Endodermal cell (in vitro differentiated cells): ENCODE data around the gene ACTMAP. TPM values are rescaled to one million over a fixed set of nuclear protein-coding genes. Genes with fewer than 3 reads are reported as not detected.

Source experiments
- DNase-seq: peaks from one replicate; pipeline ENCODE4 v3.0.0-alpha.2; 2017
- H3K27ac ChIP-seq: 2 replicates; pipeline ENCODE4 v1.5.1; 2013; ENCODE audit warnings: mild to moderate bottlenecking, low read depth, low read length, moderate library complexity
- H3K27me3 ChIP-seq: 2 replicates; pipeline ENCODE4 v1.6.1; 2013; ENCODE audit warnings: mild to moderate bottlenecking, low read length, moderate library complexity; ENCODE audit not compliant: insufficient read depth, control insufficient read depth, poor library complexity, severe bottlenecking
- H3K36me3 ChIP-seq: 2 replicates; pipeline ENCODE4 v1.7.0; 2013; ENCODE audit warnings: mild to moderate bottlenecking, low read length, moderate library complexity; ENCODE audit not compliant: control insufficient read depth, insufficient read depth
- H3K4me1 ChIP-seq: one replicate; pipeline ENCODE4 v1.7.0; 2013; ENCODE audit warnings: low read length; ENCODE audit not compliant: control insufficient read depth, insufficient read depth
- H3K4me3 ChIP-seq: 2 replicates; pipeline ENCODE4 v1.5.1; 2013; ENCODE audit warnings: mild to moderate bottlenecking, low read length, moderate library complexity
- H3K9ac ChIP-seq: 2 replicates; pipeline ENCODE4 v1.6.1; 2013; ENCODE audit warnings: mild to moderate bottlenecking, low read length, moderate library complexity; ENCODE audit not compliant: poor library complexity, severe bottlenecking; ENCODE audit errors: extremely low read depth
- H3K9me3 ChIP-seq: 2 replicates; pipeline ENCODE4 v1.6.1; 2013; ENCODE audit warnings: mild to moderate bottlenecking, low read length, moderate library complexity; ENCODE audit not compliant: control insufficient read depth
- H3K27ac Mint-ChIP-seq: 2 replicates; pipeline ENCODE4 v1.8.0; 2020; ENCODE audit warnings: mixed read lengths
- H3K27me3 Mint-ChIP-seq: 2 replicates; pipeline ENCODE4 v1.8.0; 2021; ENCODE audit warnings: mild to moderate bottlenecking, mixed read lengths; ENCODE audit not compliant: insufficient read depth
- H3K36me3 Mint-ChIP-seq: 2 replicates; pipeline ENCODE4 v1.8.0; 2020; ENCODE audit warnings: low read depth, mixed read lengths
- H3K4me1 Mint-ChIP-seq: 2 replicates; pipeline ENCODE4 v1.8.0; 2020; ENCODE audit warnings: mixed read lengths
- H3K4me3 Mint-ChIP-seq: 2 replicates; pipeline ENCODE4 v1.8.0; 2020; ENCODE audit warnings: mild to moderate bottlenecking, moderate library complexity, mixed read lengths
- H3K9me3 Mint-ChIP-seq: 2 replicates; pipeline ENCODE4 v1.8.0; 2020; ENCODE audit warnings: mild to moderate bottlenecking, mixed read lengths
- WGBS, 2 experiments: methylation state at CpG; one replicate each; pipeline versions ENCODE4 v1.1.5 to v1.1.7; 2013; ENCODE audit warnings: missing lambda C conversion rate in 2 of 2, mixed read lengths in 1 of 2; ENCODE audit not compliant: insufficient coverage in 1 of 2, insufficient read length in 1 of 2; 5-methylcytosine and 5-hydroxymethylcytosine counted together
- total RNA-seq, 2 donors: library from RNA; stranded (reverse); fragmentation: NEBNext Ultra II Directional in 1 of 2; extraction: Animal tissue kit (Norgen Biotek cat#: 25700) in 1 of 2; gene quantifications; 2 replicates in 1 of 2; 3 replicates in 1 of 2; pipeline ENCODE4 v1.2.1, GENCODE V29; 2021
- TF ChIP-seq, protein P1 (sequence below): fragments of 200-600 bp; sonication (generic); conservative IDR thresholded peaks from 2 replicates; pipeline ENCODE4 v1.5.0; 2021; ENCODE audit warnings: antibody characterized with exemption, mild to moderate bottlenecking

Gene ACTMAP
- total RNA-seq, 2 donors from 2014 or later = 26.0 to 34.3 TPM

DNA sequence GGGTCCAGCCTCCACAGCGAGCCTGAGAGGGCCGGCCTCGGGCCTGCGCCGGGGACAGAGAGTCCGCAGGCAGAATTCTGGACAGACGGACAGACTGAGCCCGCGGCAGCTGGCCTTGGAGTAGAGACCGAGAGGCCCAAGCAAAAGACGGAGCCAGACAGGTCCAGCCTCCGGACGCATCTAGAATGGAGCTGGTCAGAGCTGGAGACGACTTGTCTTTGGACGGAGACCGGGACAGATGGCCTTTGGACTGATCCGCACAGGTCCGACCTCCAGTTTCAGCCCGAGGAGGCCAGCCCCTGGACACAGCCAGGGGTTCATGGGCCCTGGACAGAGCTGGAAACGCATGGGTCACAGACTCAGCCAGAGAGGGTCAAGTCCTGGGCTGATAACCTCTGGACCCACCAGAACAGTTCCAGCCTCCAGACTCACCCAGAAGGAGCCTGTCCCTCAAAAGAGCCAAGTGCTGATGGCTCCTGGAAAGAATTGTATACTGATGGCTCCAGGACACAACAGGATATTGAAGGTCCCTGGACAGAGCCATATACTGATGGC lies 32.9 kb downstream of the ACTMAP start:
- Histone ChIP-seq H3K9ac (peak overlapping the region; percentile 67), H3K27ac (no peak overlapping the region), H3K9me3 (no peaks in the 10 kb centered on the region), H3K4me3 (peak overlapping the region; percentile 94), H3K27me3 (no peaks in the 10 kb centered on the region), H3K4me1 (no peaks in the 10 kb centered on the region), H3K36me3 (peaks cover 21% of the 10 kb centered on the region)
- Mint-ChIP-seq H3K36me3 (peaks cover 28% of the 10 kb centered on the region), H3K27me3 (no peaks in the 10 kb centered on the region), H3K27ac (peak overlapping the region; percentile 91), H3K4me1 (peaks cover 19% of the 10 kb centered on the region), H3K4me3 (peak overlapping the region; percentile 91), H3K9me3 (no peaks in the 10 kb centered on the region)
- DNase-seq = no peak
- TF ChIP-seq, protein P1, sequence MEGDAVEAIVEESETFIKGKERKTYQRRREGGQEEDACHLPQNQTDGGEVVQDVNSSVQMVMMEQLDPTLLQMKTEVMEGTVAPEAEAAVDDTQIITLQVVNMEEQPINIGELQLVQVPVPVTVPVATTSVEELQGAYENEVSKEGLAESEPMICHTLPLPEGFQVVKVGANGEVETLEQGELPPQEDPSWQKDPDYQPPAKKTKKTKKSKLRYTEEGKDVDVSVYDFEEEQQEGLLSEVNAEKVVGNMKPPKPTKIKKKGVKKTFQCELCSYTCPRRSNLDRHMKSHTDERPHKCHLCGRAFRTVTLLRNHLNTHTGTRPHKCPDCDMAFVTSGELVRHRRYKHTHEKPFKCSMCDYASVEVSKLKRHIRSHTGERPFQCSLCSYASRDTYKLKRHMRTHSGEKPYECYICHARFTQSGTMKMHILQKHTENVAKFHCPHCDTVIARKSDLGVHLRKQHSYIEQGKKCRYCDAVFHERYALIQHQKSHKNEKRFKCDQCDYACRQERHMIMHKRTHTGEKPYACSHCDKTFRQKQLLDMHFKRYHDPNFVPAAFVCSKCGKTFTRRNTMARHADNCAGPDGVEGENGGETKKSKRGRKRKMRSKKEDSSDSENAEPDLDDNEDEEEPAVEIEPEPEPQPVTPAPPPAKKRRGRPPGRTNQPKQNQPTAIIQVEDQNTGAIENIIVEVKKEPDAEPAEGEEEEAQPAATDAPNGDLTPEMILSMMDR = no peak
- 1 to 3% methylated on average over 13 to 20 of the region's 20 CpGs for WGBS, 2 experiments

DNA sequence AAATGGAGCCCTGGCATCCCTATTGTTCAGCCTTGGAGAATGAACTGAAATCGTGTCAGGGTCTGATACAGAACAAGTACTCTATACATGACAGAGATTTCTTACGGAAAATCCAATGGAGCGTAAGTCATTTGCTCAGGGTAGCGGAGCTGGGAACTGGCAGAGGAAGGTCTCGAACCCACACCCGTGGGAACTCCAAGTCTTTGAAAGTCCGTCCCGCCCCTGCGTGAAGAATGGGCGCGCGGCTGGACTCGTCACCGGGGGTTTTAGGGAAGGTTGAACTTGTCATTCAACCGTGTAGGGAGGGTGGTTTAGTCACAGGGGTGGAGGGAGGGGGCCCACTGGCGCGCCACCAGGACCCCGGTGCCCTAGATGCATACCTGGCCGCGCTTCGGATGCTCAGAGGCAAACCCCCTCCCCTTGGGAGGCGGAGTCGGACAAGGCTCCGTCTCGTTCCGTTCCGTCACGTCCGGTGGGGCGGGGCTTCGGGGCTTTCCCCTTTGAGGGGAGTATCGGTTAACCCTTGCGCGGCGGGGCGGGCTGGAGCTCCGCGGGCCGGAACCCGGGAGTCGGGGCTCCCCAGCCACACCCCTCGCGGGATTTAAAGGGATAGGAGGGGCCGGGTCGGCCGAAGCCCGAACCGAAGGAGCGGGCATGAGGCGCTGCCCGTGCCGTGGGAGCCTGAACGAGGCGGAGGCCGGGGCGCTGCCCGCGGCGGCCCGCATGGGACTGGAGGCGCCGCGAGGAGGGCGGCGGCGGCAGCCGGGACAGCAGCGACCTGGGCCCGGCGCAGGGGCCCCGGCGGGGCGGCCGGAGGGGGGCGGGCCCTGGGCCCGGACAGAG lies 33.6 kb downstream of the ACTMAP start, which contains the start of the genes COQ8B and ITPKC:
TSS of gene COQ8B (minus strand) at position 405 of the 843 bp plus-strand sequence. CDS start 2,254 bp downstream, outside the sequence.
TSS of gene ITPKC (plus strand) at position 631 of the 843 bp plus-strand sequence. CDS start at position 655, 24 bp downstream.
- 0 to 1% methylated on average over 30 to 76 of the region's 76 CpGs for WGBS, 2 experiments

DNA sequence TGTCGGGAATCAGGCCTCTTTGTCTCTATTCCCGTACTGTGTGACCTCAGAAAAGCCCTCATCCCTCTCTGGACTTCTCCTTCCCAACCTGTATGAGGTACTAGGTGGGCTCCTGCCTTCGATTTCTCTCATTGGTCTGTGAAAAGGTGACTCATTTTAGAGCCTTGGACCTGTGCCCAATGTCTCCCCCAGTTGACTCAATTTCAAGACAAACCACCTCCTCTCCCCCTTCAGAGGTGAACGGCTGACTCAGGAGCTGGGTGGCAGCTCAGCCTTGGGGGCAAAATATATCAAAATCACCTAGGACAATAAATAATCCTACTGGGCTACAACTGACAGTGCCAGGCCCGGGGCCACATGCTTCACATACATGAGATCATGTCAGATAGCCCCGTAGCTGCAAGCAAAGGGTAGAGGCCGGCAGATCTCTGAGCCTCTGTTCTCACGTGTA lies 34.2 kb downstream of the ACTMAP start:
- TF ChIP-seq, protein P1 = no peak
- Histone ChIP-seq H3K9ac (peak overlapping the region; percentile 67), H3K4me3 (peak overlapping the region; percentile 94), H3K27me3 (no peaks in the 10 kb centered on the region), H3K36me3 (peaks cover 19% of the 10 kb centered on the region), H3K27ac (peak overlapping the region; percentile 66), H3K4me1 (no peaks in the 10 kb centered on the region), H3K9me3 (no peaks in the 10 kb centered on the region)
- Mint-ChIP-seq H3K27me3 (no peaks in the 10 kb centered on the region), H3K4me3 (peak overlapping the region; percentile 91), H3K27ac (peak overlapping the region; percentile 89), H3K4me1 (peaks cover 19% of the 10 kb centered on the region), H3K9me3 (no peaks in the 10 kb centered on the region), H3K36me3 (peaks cover 29% of the 10 kb centered on the region)
- peak; percentile 68 for DNase-seq
- 4 to 14% methylated on average over 5 to 8 of the region's 8 CpGs for WGBS, 2 experiments

More for the DNA sequence above, 33.6 kb downstream of the ACTMAP start, which contains the start of the genes COQ8B and ITPKC:
- Histone ChIP-seq H3K9ac (peak within 1 kb of the TSS; percentile 67), H3K27me3 (no peaks in the 10 kb centered on the region), H3K4me3 (peak within 1 kb of the TSS; percentile 94), H3K36me3 (peaks cover 16% of the 10 kb centered on the region), H3K4me1 (no peaks in the 10 kb centered on the region), H3K27ac (peak within 1 kb of the TSS; percentile 66), H3K9me3 (no peaks in the 10 kb centered on the region)
- Mint-ChIP-seq H3K36me3 (peaks cover 24% of the 10 kb centered on the region), H3K4me3 (peak within 1 kb of the TSS; percentile 91), H3K9me3 (no peaks in the 10 kb centered on the region), H3K27me3 (no peaks in the 10 kb centered on the region), H3K27ac (peak within 1 kb of the TSS; percentile 91), H3K4me1 (peaks cover 19% of the 10 kb centered on the region)
- TF ChIP-seq, protein P1 = peak; percentile 52
- peak; percentile 100 for DNase-seq
